ENCODE results near the gene THBS4.

THBS4 gene

GRCh38 chr5:80048084-80048780, 13.1 kb downstream of the THBS4 start:
- no peak for DNase-seq

DNA sequence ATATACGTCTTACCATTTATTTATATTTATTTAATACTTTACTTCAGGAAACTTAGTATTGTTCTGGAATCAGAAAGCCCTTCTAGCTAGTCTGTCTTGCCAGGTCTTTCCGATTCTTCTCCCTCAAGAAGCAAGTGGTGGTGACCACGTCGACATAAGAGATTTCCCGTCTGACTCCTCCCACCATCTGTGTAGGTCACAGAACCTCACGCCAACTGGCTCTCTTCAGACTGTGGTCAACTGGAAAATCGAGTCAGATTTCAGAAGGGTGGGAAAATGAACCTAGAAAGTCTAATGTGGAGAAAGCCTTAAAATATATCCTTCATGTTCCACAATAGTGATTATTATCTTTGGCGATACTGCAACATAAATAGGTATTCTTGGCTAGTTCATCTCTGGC, 17.3 kb downstream of the THBS4 start:
- no peak for DNase-seq

- no peak for DNase-seq
Measured at GRCh38 chr5:80054682-80055081, 19.5 kb downstream of the THBS4 start.

- DNase-seq = peak; percentile 26
Measured at GRCh38 chr5:80055491-80056170, 20.5 kb downstream of the THBS4 start.

- no peak for DNase-seq
Measured at GRCh38 chr5:80057099-80057498, 22.0 kb downstream of the THBS4 start.

DNA sequence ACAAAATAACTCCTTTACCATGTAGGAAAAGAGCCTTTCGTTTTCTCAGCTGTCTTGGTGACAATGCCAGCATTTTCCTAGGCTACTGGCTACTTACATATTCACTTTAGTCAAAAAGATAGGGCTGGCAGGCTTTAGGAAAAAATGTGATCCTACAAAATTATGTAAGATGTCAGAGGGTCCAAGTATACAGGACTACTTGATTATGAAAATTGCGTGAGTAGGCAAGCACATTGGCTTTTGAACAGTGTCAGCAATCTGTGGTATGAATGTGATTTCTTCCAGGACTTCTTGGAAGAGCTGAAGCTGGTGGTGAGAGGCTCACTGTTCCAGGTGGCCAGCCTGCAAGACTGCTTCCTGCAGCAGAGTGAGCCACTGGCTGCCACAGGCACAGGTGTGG, 22.8 kb downstream of the THBS4 start:
- no peak for DNase-seq

DNA sequence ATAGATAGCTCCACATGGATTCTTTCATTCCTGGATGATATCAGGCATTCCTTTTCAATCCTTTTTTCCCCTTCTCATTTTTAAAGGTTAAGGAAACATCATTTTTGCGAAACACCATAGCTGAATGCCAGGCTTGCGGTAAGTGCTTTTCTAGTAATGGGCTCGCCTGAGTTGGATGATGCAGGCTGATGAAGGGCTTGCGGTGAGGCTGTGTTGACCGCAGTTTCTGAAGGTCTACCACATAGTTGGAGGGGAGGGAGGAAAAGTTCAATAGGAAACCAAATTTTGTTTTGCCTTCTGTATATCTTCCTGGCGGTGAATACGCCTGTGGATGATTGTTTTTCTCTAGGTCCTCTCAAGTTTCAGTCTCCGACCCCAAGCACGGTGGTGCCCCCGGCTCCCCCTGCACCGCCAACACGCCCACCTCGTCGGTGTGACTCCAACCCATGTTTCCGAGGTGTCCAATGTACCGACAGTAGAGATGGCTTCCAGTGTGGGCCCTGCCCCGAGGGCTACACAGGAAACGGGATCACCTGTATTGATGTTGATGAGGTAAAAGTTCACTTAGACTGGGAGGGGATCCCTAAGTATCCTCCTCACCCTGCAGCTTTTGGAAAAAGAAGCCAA, 24.3 kb downstream of the THBS4 start:
- DNase-seq = no peak

GRCh38 chr5:80060966-80061365, 25.8 kb downstream of the THBS4 start:
- DNase-seq = no peak

DNA sequence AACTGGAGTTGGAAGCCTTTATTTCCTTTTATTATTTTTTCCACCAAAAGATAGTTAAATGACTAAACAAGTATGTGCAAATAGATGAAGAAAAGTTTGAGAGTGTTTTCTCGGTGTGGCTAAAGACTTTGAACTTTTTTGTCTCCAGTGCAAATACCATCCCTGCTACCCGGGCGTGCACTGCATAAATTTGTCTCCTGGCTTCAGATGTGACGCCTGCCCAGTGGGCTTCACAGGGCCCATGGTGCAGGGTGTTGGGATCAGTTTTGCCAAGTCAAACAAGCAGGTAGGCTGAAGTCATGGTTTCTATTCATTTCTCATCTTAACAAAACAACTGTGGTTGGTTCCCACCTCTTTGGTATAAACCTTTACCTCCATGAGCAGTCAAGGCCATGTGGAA, 26.4 kb downstream of the THBS4 start:
- no peak for DNase-seq

- no peak for DNase-seq
Measured at GRCh38 chr5:80064124-80064523, 29.0 kb downstream of the THBS4 start.

- no peak for DNase-seq
Measured at GRCh38 chr5:80067016-80067415, 31.9 kb downstream of the THBS4 start.

GRCh38 chr5:80067531-80068245, 32.5 kb downstream of the THBS4 start:
- no peak for DNase-seq

- DNase-seq = no peak
Measured at GRCh38 chr5:80068246-80068636, 33.1 kb downstream of the THBS4 start.

DNA sequence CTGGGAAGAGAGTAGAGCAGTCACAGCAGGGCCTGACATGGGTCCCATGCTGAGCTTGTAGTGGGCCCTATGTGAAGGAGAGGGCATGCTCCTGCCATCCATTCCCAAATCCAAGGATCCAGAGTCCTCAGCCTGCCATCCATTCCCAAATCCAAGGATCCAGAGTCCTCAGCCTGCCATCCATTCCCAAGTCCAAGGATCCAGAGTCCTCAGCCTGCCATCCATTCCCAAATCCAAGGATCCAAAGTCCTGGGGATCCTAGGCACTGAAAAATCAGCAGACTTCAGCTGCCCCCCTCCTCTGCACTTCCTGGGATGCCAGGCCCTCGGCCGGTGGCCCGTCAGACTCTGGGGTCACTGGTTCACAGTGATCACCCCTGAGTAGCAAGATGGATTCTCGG, 33.6 kb downstream of the THBS4 start:
- DNase-seq = no peak

- no peak for DNase-seq
Measured at GRCh38 chr5:80069251-80069800, 34.2 kb downstream of the THBS4 start.

DNA sequence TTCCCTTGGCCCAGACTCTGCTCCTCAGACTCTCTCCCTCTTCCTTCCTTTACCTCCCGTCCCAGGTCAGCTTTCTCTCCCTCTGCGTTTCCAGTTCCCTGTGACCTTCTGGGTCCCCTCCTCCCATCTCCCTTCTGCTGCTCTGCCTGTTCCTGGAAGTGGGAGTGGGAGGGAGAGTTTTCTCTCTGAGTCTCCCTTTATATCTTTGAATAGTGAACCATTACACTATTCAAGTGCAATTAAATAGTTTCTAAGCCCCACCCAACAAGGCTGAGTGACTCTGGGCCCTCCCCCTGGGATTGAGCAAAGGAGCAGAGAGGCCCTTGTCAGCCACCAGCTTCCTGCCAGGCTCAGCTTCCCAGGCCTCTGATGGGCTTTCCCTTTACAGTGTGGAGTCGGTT, 34.8 kb downstream of the THBS4 start:
- no peak for DNase-seq

GRCh38 chr5:80070338-80071056, 35.3 kb downstream of the THBS4 start:
- no peak for DNase-seq

- DNase-seq = no peak
Measured at GRCh38 chr5:80071510-80072021, 36.4 kb downstream of the THBS4 start.

DNA sequence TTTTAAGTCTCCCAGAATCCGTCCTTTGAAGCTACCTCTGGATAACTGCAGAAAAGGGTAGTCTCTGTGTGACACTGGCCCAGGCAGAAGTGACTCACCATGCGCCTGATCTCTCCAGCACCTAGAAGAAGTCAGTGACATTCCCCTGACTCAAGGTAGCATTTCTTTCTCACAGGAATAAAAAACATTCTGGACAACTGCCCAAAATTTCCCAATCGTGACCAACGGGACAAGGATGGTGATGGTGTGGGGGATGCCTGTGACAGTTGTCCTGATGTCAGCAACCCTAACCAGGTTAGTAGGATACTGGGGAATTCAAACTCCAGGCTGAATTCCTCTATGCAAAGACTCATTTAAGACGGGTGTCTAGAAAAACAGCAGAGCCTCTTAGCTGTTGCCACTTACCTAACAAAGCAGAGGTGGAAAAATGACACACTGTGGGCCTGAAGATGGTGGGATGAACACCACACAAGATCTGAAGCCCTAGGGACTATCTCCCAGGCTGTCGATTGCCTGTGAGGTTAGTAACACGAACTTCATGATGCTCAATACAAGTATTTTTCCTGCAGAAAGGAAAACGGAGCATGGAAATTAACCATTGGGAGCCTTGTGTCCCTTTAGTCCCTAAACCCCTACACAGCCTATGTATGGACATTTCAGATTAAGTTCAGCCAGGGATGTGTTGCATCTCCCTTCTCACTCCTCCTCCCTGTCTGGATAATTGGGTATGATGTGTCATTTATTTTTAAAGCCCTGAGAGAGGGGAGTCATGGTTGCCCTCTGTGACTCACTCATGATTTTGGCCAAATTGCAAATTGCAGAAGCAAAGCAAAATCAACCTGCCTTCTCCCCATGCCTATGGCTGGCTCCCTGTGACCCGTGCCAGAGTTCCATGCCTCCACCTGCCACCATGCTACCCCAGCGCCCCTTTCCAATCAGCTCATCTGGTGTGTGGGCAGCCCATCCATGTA, 37.2 kb downstream of the THBS4 start:
- no peak for DNase-seq

DNA sequence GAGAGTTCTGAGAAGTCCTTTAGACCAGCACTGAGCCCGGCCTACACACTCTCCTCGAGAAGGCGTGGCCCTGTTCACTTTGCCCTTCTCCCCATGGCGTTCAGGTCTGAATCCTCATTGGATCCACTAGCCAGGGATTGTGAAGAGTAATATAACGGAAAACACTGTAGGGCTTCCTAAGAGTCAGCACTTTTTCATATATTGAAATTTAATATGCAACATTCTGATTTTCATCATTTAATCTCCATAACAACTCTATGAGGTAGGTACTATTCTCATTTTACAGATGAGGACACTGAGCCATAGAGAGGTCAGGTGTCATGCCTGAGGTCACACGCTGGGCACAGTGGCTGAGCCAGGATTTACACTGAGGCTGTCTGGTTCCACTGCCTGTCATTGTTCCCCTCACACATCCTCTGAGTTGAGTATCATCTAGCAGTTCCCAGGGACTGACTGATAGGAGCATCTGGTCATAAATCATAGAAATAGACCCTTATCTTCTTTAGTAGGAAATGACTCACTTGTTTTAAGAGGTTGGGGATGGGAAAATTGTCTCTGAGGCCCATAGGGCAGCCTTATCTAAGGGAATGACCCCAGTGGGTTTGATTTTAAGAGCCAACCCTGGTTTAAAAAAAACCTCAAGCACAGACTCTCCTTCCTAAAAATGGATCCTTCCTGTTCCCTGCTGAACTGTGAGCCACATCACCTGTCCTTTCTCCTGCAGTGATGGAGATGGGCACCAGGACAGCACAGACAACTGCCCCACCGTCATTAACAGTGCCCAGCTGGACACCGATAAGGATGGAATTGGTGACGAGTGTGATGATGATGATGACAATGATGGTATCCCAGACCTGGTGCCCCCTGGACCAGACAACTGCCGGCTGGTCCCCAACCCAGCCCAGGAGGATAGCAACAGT, 41.2 kb downstream of the THBS4 start:
- DNase-seq = no peak

All from NCI-H1092 treated with DMSO at 0.1 percent for 48 hours (cell line).